ENCODE data around the gene CNTNAP3. TPM values are rescaled to one million over a fixed set of nuclear protein-coding genes. Genes with fewer than 3 reads are reported as not detected.
"Not testable (repeated sequence)": the region's sequence is repeated elsewhere in the genome, so short reads cannot be mapped to it uniquely, and the experiment has no call there.

Gene CNTNAP3
- polyA plus RNA-seq, 1 donor, result 2.8 TPM

DNA sequence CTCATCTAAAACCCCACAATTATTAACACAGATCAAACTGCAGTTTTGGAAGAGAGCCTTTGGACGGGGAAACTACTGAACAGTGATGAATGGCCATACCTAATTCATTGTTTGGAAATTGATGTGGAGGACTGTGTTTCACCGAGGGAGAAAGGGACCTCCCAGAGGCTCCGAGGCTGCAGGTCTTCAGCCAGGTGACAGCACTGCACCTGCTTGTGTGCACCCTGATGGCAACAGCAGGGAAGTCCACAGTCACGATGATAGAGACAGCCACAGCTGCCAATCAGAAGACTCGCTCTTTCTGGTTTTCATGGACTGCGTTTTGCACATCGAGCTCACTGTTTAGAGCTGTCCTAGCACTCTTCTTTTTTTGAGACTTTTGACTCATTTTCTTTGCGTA, 214.4 kb downstream of the CNTNAP3 start:
- not testable (repeated sequence) for DNase-seq (ENCODE audit: low read depth)

DNA sequence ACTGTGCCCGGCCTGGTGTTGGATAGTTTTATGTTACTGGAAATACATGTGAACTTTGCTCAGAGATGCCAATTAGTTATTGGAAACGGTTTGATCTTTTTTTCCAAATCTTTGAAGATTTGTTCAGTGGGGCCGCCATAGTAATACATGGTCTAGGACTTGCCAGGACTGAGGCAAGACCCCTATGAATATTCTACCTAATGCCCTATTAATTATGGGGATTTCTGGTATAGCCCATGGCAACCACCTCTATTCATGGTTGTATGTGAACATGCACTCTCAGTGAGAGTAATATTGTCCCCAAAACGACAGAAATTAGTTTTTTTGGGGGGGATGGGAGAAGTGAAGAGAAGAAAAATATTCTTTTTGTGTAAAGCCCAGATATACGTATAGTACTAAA, 220.3 kb downstream of the CNTNAP3 start:
- not testable (repeated sequence) for DNase-seq (ENCODE audit: low read depth)

DNA sequence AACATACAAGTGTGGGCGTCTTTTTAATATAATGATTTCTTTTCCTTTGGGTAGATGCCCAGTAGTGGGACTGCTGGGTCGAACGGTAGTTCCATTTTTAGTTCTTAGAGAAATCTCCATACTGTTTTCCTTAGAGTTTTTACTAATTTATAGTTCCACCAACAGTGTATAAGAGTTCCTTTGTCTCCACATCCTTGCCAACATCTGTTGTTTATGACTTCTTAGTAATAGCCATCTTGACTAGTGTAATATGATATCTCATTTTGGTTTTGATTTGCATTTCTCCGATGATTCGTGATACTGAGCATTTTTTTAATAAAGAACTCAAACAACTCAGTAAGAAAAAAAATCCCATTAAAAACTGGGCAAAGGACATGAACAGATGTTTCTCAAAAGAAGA, 225.0 kb downstream of the CNTNAP3 start:
- not testable (repeated sequence) for DNase-seq (ENCODE audit: low read depth)

DNA sequence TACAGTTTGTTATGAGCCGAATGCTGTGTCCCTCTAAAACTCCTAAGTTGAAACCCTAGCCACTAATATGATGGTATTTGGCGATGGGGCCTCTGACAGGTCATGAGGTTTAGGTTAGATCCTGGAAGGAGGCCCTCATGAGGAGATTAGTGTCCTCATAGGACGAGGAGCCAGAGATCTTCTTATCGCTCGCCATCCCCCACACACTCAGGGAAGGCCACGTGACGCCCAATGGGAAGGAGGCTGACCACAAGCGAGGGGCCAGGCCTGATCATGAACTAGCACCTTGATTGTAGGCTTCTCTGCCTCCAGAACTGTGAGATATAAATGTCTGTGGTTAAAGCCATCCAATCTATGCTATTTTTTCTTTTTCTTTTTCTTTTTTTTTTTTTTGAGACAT, 233.5 kb downstream of the CNTNAP3 start:
- not testable (repeated sequence) for DNase-seq (ENCODE audit: low read depth)

DNA sequence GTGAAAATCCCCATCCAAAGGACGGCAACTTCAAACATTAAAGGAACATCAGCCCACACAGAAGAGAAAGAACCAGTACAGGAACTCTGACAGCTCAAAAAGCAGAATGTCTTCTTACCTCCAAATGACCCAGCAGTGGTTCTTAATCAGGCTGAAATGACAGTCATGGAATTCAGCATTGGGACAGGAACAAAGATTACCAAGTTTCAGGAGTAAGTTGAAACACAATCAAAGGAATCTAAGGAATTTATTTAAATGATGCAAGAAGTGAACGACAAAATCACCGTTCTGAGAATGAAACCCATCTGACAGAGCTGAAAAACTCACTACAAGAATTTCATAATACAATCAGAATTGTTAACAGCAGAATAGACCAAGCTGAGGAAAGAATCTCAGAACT, 241.1 kb downstream of the CNTNAP3 start:
- DNase-seq (ENCODE audit: low read depth), result not testable (repeated sequence)

DNA sequence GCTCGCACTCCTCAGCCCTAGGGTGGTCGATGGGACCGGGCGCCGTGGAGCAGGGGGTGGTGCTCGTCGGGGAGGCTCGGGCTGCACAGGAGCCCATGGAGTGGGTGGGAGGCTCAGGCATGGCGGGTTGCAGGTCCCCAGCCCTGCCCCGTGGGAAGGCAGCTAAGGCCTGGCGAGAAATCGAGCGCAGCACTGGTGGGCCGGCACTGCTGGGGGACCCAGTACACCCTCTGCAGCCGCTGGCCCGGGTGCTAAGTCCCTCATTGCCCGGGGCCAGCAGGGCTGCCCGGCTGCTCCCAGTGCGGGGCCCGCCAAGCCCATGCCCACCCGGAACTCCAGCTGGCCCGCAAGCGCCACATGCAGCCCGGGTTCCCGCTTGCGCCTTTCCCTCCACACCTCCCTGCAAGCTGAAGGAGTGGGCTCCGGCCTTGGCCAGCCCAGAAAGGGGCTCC, 245.6 kb downstream of the CNTNAP3 start:
- DNase-seq (ENCODE audit: low read depth), result not testable (repeated sequence)

DNA sequence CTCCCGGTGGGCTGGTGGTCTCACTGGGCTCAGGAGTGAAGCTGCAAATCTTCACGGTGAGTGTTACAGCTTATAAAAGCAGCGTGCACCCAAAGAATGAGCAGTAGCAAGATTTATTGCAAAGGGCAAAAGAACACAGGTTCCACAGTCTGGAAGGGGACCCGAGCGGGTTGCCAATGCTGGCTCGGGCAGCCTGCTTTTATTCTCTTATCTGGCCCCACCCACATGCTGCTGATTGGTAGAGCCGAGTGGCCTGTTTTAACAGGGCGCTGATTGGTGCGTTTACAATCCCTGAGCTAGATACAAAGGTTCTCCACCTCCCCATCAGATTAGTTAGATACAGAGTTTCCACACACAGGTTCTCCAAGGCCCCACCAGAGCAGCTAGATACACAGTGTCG, 246.2 kb downstream of the CNTNAP3 start:
- DNase-seq (ENCODE audit: low read depth), result not testable (repeated sequence)

DNA sequence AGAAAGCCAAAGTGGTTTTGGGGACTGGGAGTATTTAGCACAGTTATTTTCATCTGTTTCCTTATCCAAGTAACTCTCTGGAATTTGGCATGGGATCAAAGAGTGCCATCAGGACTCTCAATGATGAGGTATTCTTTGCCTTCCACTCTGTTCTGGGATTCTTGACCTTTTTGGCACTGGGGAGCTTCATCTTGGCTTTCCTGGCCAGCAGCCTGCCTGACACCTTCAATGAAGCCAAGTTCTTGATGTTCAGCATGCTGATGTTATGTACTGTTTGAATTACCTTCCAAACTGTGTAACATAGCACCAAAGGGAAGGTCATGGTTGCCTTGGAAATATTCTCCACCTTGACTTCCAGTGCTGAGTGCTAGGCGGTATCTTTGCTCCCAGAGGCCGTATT, 248.8 kb downstream of the CNTNAP3 start:
- DNase-seq (ENCODE audit: low read depth), result not testable (repeated sequence)

DNA sequence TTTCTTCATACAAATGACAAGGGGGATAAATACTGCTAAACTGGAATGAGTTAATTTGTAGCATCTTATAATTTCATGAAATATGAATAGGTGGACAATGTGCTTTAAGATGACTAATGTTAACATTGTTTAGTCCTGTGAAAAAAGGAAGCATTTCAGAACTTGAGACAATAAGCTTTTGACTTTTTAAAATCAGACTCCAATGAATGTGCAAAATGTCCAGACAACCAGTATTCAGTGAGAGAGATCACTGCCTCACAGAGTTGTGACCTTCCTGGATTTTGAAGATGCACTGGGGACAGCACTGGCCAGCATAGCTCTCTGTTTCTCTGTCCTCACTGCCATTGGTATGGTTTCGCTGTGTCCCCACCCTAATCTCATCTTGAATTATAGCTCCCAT, 249.7 kb downstream of the CNTNAP3 start:
- not testable (repeated sequence) for DNase-seq (ENCODE audit: low read depth)

DNA sequence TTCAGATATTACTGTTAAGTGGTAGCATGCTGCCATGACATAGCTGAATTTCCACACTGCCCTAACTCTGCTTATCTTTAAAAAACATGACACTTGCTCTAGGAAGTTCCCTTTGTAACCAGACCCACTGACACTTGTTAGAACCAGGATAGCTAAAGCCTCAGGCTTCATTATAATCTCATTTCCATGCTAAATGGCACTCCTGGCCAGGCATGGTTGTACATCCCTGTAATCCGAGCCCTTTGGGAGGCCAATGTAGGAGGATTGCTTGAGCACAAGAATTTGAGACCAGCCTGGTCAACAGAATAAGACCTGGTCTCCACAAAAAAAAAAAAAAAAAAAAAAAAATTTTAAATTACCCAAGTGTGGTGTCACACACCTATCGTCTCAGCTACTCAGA, 254.1 kb downstream of the CNTNAP3 start:
- DNase-seq (ENCODE audit: low read depth), result not testable (repeated sequence)

DNA sequence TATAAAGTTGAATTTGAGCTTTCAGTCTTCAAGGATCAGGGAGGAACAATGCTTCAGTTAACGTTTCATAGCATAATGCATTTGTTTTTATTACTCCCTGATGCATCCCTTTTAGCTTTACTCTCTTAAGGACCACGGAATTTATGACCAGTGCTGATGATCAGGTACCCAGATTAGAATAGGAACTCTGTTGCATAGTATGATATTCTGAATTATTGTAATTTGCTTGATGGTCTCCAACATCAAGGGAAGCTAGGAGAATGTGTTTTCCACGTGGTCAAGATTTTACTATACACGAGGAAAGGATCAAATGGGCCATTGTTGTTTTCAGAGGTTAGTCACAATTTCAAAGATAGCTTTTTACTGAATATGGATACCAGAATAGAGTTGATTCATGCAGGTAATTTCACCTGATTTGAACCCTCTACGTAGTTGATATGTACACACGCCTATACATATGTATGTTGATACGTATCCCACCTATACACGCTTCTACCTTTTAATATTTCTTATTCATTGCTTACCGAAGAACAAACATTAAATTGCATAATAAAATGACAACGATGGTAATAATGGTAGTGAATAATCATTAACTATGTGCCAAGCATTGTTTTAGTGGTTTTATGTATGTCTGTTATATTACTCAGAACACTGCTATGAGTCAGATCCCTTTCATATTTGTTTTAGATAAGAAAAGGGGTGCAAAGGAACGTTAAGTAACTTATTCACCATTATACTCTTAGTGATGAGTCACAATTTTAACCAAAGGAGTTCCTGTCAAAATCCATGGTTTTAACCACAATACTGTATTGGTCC, 257.6 kb downstream of the CNTNAP3 start:
- not testable (repeated sequence) for DNase-seq (ENCODE audit: low read depth)

DNA sequence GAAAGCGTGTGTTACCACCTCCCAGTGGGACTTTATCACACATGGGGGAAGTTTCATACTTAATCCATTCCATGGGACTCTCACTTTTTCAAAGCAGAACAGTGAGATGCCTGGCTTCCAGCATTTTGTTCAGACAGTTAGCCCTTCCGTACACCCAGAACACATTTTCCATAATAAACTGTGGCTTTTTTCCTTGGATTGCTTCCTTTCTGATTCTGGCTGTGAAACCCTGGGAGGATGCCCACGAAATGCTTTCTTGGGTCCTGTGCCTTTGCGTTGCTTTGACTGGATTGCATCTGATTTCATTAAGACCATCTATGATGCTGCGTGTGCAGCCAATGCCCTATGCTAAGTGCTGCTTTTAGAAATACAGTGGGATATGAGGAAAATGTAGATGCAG, 259.1 kb downstream of the CNTNAP3 start:
- not testable (repeated sequence) for DNase-seq (ENCODE audit: low read depth)

DNA sequence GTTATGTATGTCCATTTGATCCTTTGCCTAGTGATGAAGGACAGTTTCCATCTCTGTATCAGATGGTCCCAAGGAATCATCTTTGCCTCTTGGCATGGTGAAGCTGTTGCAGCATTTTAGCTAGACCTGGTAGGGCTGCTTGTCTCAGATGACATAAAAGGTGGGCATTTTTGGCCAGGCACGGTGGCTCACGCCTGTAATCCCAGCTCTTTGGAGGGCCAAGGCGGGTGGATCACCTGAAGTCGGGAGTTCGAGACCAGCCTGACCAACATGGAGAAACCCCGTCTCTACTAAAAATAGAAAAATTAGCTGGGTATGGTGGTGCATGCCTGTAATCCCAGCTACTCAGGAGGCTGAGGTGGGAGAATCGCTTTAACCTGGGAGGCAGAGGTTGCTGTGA, 259.8 kb downstream of the CNTNAP3 start:
- not testable (repeated sequence) for DNase-seq (ENCODE audit: low read depth)

DNA sequence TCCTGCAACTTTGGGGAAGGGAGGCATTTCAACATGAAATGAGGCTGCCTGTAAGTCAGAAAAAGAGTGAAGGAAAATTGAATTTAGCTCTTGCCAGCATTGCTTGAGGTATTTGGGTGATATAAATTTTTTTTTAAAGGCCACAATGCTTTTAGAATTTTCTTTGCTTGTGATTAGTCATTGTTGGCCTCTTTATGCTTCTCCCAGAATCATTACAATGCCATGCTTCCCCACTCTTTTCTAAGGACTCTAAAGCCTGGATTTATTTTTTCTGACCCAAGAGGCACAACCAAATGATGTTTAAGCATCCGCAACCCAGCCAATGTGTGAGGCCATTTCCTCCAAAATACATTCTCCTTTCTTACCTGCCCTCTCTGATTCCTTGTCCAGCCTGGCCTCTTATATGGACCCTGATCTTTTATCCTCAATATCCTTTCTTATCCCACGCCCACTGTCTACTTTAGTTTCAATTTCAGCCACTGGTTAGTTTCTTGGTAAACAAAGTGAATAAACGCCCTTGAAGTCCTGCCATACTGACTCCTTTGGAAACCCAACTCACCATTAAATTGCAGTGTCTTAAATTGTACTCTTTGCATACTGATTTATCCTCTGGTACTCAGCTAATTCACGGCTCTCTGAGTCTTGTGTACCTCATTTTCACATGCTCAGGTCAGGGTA, 261.9 kb downstream of the CNTNAP3 start:
- DNase-seq (ENCODE audit: low read depth), result not testable (repeated sequence)

Other genes starting within 250 kb of the CNTNAP3 start
- not detected for gene SPATA31A1, start 67.5 kb upstream of the CNTNAP3 start, polyA plus RNA-seq (ENCODE audit: insufficient read length)